ENCODE data around the gene CPSF4. TPM values are rescaled to one million over a fixed set of nuclear protein-coding genes. Genes with fewer than 3 reads are reported as not detected.

CPSF4 gene
- total RNA-seq, 1 experiment from 2014 or later: 98.2 TPM

DNA sequence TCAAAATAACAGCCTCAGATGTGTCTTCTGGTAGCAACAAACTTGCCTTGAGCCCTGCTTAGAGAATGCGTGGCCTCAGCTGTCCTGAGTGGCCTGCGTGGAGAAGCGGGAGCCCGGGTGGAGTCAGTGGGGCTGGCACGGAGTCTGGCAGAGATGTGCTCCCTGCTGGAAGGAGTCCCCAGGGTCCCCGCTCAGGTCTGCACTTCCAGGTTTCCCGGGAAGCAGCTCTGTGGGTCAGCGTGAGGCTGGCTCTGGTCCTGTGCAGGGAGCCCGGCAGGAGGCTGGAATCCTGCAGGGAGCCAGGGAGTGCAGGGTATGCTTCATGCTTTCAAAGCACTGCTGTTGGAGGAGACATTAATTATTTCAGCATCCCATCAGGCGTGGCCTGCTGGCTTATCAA is 10.1 kb downstream of the CPSF4 start:
- H3K79me1 ChIP-seq (ENCODE audit: insufficient read depth, low read depth, low read length, poor library complexity, severe bottlenecking): no peaks in the 10 kb centered on the region
- H3K18ac ChIP-seq (ENCODE audit: insufficient read length, low read depth, low read length): no peak overlapping the region
- H3K23ac ChIP-seq (ENCODE audit: insufficient read length, low read depth, low read length): no peak overlapping the region
- H2BK120ac ChIP-seq (ENCODE audit: low read depth, low read length, poor library complexity, severe bottlenecking): no peak overlapping the region
- no peak overlapping the region for H3K9ac ChIP-seq (ENCODE audit: extremely low read depth, insufficient read length, low read length)
- Mint-ChIP-seq H3K27ac (no peak overlapping the region), H3K9me3 (no peaks in the 10 kb centered on the region), H3K36me3 (ENCODE audit: insufficient read depth in 1 of 3, low read depth in 3 of 3) (peaks cover 43 to 88% (median 85%) of the 10 kb centered on the region in 3 experiments; a peak in 6 of 7 replicates), H3K27me3 (ENCODE audit: low read depth) (no peaks in the 10 kb centered on the region; the same call in 1 of the 2 replicates), H3K4me1 (no peaks in the 10 kb centered on the region), H3K4me3 (no peak overlapping the region; a peak in 1 of 5 replicates)
- H2AK5ac ChIP-seq (ENCODE audit: insufficient read length, low read length): no peak overlapping the region
- no peak overlapping the region for H2BK5ac ChIP-seq (ENCODE audit: insufficient read length, low read length)
- TF ChIP-seq, protein P1, sequence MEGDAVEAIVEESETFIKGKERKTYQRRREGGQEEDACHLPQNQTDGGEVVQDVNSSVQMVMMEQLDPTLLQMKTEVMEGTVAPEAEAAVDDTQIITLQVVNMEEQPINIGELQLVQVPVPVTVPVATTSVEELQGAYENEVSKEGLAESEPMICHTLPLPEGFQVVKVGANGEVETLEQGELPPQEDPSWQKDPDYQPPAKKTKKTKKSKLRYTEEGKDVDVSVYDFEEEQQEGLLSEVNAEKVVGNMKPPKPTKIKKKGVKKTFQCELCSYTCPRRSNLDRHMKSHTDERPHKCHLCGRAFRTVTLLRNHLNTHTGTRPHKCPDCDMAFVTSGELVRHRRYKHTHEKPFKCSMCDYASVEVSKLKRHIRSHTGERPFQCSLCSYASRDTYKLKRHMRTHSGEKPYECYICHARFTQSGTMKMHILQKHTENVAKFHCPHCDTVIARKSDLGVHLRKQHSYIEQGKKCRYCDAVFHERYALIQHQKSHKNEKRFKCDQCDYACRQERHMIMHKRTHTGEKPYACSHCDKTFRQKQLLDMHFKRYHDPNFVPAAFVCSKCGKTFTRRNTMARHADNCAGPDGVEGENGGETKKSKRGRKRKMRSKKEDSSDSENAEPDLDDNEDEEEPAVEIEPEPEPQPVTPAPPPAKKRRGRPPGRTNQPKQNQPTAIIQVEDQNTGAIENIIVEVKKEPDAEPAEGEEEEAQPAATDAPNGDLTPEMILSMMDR (conservative IDR thresholded peaks at IDR 0.05): no peak
- H3K27ac ChIP-seq (ENCODE audit: insufficient read length, low read depth, low read length): no peak overlapping the region
- H2AFZ ChIP-seq (ENCODE audit: low read length): no peak overlapping the region
- H3K27me3 ChIP-seq (ENCODE audit: insufficient read depth, low read length): no peaks in the 10 kb centered on the region
- no peaks in the 10 kb centered on the region for H4K20me1 ChIP-seq (ENCODE audit: control insufficient read depth, insufficient read depth, insufficient read length)
- no peaks in the 10 kb centered on the region for H3K9me3 ChIP-seq (ENCODE audit: control insufficient read depth, low read depth, low read length)
- H3K14ac ChIP-seq (ENCODE audit: insufficient read depth, low read length): no peak overlapping the region
- H3K79me2 ChIP-seq (ENCODE audit: insufficient read depth, low read length): no peaks in the 10 kb centered on the region
- no peak overlapping the region for H3K4ac ChIP-seq (ENCODE audit: low read depth, low read length)
- no CpG with 5 or more reads among the region's 10 CpGs for WGBS (ENCODE audit: extremely low coverage, insufficient read length, low lambda C conversion rate)
- no peak overlapping the region for H3K4me2 ChIP-seq (ENCODE audit: insufficient read depth, insufficient read length, low read length)
- H3K4me1 ChIP-seq (ENCODE audit: insufficient read depth, low read length): no peaks in the 10 kb centered on the region
- no peak overlapping the region for H3T11ph ChIP-seq (ENCODE audit: low read length)
- no peak overlapping the region for H2BK20ac ChIP-seq (ENCODE audit: low read depth, low read length, poor library complexity, severe bottlenecking)
- no peaks in the 10 kb centered on the region for H3K23me2 ChIP-seq (ENCODE audit: insufficient read length, low read depth, low read length, poor library complexity, severe bottlenecking)
- H4K8ac ChIP-seq (replicated peaks; ENCODE audit: insufficient read length, low read depth, low read length): no peak overlapping the region
- no peak overlapping the region for H2BK15ac ChIP-seq (ENCODE audit: low read depth, low read length)
- no peak overlapping the region for H4K5ac ChIP-seq (ENCODE audit: insufficient read length, low read depth, low read length)
- H2BK12ac ChIP-seq (ENCODE audit: insufficient read length, low read depth, low read length): no peak overlapping the region
- no peak for DNase-seq
- H3K56ac ChIP-seq (ENCODE audit: insufficient read length, low read depth, low read length): no peak overlapping the region
- no peak overlapping the region for H4K91ac ChIP-seq (ENCODE audit: insufficient read length, low read depth, low read length)

Measured in H9 (cell line).